ENCODE results near the gene ASXL2.
"Not testable (repeated sequence)": the region's sequence is repeated elsewhere in the genome, so short reads cannot be mapped to it uniquely, and the experiment has no call there.

DNA sequence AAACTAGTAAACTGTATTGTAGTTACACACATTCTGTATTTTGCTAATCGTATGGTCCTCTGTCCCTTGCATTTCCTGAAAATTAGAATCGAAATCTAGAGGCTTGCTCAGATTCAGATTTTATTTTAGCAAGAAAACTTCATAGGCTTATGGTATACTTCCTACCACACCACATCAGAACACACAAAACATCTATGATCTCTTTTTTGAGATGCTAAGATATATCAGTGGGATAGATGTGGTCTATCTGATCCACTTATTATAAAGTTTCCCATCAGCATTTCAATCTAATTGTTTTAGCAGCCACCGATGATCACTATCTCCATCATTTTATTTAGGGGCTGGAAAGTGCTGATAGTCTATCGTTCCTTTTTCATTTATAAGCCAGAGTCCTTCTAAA, 27.9 kb downstream of the ASXL2 start:
- not testable (repeated sequence) for TF ChIP-seq EP300, POLR2A (IDR thresholded peaks at IDR 0.05)
- TF ChIP-seq, protein P1, sequence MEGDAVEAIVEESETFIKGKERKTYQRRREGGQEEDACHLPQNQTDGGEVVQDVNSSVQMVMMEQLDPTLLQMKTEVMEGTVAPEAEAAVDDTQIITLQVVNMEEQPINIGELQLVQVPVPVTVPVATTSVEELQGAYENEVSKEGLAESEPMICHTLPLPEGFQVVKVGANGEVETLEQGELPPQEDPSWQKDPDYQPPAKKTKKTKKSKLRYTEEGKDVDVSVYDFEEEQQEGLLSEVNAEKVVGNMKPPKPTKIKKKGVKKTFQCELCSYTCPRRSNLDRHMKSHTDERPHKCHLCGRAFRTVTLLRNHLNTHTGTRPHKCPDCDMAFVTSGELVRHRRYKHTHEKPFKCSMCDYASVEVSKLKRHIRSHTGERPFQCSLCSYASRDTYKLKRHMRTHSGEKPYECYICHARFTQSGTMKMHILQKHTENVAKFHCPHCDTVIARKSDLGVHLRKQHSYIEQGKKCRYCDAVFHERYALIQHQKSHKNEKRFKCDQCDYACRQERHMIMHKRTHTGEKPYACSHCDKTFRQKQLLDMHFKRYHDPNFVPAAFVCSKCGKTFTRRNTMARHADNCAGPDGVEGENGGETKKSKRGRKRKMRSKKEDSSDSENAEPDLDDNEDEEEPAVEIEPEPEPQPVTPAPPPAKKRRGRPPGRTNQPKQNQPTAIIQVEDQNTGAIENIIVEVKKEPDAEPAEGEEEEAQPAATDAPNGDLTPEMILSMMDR (IDR thresholded peaks at IDR 0.05): not testable (repeated sequence)
